Measurements from ENCODE around the gene KIAA1217. TPM values are rescaled to one million over a fixed set of nuclear protein-coding genes. Genes with fewer than 3 reads are reported as not detected.
A peak's percentile ranks its signal among the peaks of the same experiment; 100 is the strongest.

The KIAA1217 gene
- total RNA-seq, 6 experiments from 2014 or later = 10.4 to 25.5 (median 14.9) TPM

GRCh38 chr10:24427678-24428409 is 218.9 kb downstream of the KIAA1217 start:
- intact Hi-C loops (cut with DNase I) = no loop called here
- peak; percentile 54 to 82 (median 82) for DNase-seq
- Histone ChIP-seq H3K4me3 (no peak overlapping the region), H3K36me3 (no peaks in the 10 kb centered on the region), H3K27me3 (no peaks in the 10 kb centered on the region), H3K9me3 (no peaks in the 10 kb centered on the region), H3K4me1 (peaks cover 0 to 13% (median 3%) of the 10 kb centered on the region in 4 donors), H3K27ac (peak overlapping the region in 2 of 3 donors; percentile 16 to 60)
- ATAC-seq = peak; percentile 95 to 96 (median 96)
- TF ChIP-seq POLR2A (IDR thresholded peaks at IDR 0.05) (no peak), CTCF (IDR thresholded peaks at IDR 0.05) (no peak)
- WGBS (ENCODE audit: insufficient coverage, low coverage, low lambda C conversion rate, missing lambda C conversion rate) = 39% methylated on average over 7 of the region's 14 CpGs

- DNase-seq (no peak), ATAC-seq (peak; percentile 7 to 59 (median 32))
- H3K27me3 ChIP-seq = no peaks in the 10 kb centered on the region
- no peak for TF ChIP-seq POLR2A (IDR thresholded peaks at IDR 0.05)
- TF ChIP-seq CTCF (IDR thresholded peaks at IDR 0.05) = no peak
- H3K36me3 ChIP-seq = no peaks in the 10 kb centered on the region
- no peaks in the 10 kb centered on the region for H3K9me3 ChIP-seq
- 48% methylated on average over 2 of the region's 2 CpGs for WGBS (ENCODE audit: insufficient coverage, low coverage, low lambda C conversion rate, missing lambda C conversion rate)
- H3K4me3 ChIP-seq = no peak overlapping the region
- intact Hi-C loops (cut with DNase I) = no loop called here
- peak overlapping the region in 2 of 3 donors; percentile 16 to 60 for H3K27ac ChIP-seq
- peaks cover 0 to 13% (median 3%) of the 10 kb centered on the region in 4 donors for H3K4me1 ChIP-seq
These were observed 219.5 kb downstream of the KIAA1217 start for GRCh38 chr10:24428410-24428782.

- intact Hi-C loops (cut with DNase I) = no loop called here
- no CpG with 5 or more reads among the region's 5 CpGs for WGBS (ENCODE audit: insufficient coverage, low coverage, low lambda C conversion rate, missing lambda C conversion rate)
- no peaks in the 10 kb centered on the region for H3K9me3 ChIP-seq
These were observed 221.7 kb downstream of the KIAA1217 start for GRCh38 chr10:24430591-24430990.

More at GRCh38 chr10:24430591-24430990, 221.7 kb downstream of the KIAA1217 start:
- no peaks in the 10 kb centered on the region for H3K27me3 ChIP-seq
- H3K36me3 ChIP-seq = no peaks in the 10 kb centered on the region
- DNase-seq (no peak), ATAC-seq (no peak)
- H3K4me3 ChIP-seq = no peak overlapping the region
- H3K27ac ChIP-seq = no peak overlapping the region
- no peak for TF ChIP-seq POLR2A (IDR thresholded peaks at IDR 0.05)
- no peak for TF ChIP-seq CTCF (IDR thresholded peaks at IDR 0.05)
- peaks cover 0 to 13% (median 3%) of the 10 kb centered on the region in 4 donors for H3K4me1 ChIP-seq
